Osteoblast (primary cell): Measurements from ENCODE around the gene FDPS. TPM values are rescaled to one million over a fixed set of nuclear protein-coding genes. Genes with fewer than 3 reads are reported as not detected.

Source experiments
- DNase-seq: peaks from one replicate; pipeline ENCODE4 v3.0.0; 2011; ENCODE audit warnings: low spot score, mixed read lengths; ENCODE audit not compliant: insufficient read length; ENCODE audit errors: missing footprints
- H2AFZ ChIP-seq: 2 replicates; pipeline ENCODE4 v1.6.0; 2011; ENCODE audit warnings: mild to moderate bottlenecking, low read length
- H3K27ac ChIP-seq: 2 replicates; pipeline ENCODE4 v1.5.1; 2011; ENCODE audit warnings: mild to moderate bottlenecking, low read depth, low read length, moderate library complexity
- H3K27me3 ChIP-seq: 2 replicates; pipeline ENCODE4 v1.6.0; 2012; ENCODE audit warnings: mild to moderate bottlenecking, control low read depth, inconsistent platforms, low read length, moderate library complexity; ENCODE audit not compliant: insufficient read depth
- H3K36me3 ChIP-seq: 2 replicates; pipeline ENCODE4 v1.5.1; 2011; ENCODE audit warnings: mild to moderate bottlenecking, low read length, control low read depth, moderate library complexity; ENCODE audit not compliant: insufficient read depth
- H3K4me1 ChIP-seq: 2 replicates; pipeline ENCODE4 v1.5.1; 2011; ENCODE audit warnings: mild to moderate bottlenecking, low read length, control low read depth, moderate library complexity; ENCODE audit not compliant: insufficient read depth
- H3K4me2 ChIP-seq: 2 replicates; pipeline ENCODE4 v1.6.0; 2011; ENCODE audit warnings: mild to moderate bottlenecking, low read length; ENCODE audit not compliant: insufficient read depth
- H3K4me3 ChIP-seq: fragments of 200-600 bp; sonication (generic); 3 replicates; pipeline ENCODE4 v1.5.1; 2012; ENCODE audit warnings: mild to moderate bottlenecking, low read length, inconsistent platforms; ENCODE audit not compliant: insufficient read depth
- H3K79me2 ChIP-seq: 2 replicates; pipeline ENCODE4 v1.6.0; 2012; ENCODE audit warnings: mild to moderate bottlenecking, low read length, control low read depth, inconsistent platforms; ENCODE audit not compliant: insufficient read depth
- H3K9me3 ChIP-seq: 2 replicates; pipeline ENCODE4 v1.5.1; 2011; ENCODE audit warnings: low read depth, low read length, control low read depth
- H4K20me1 ChIP-seq: 2 replicates; pipeline ENCODE4 v1.6.0; 2012; ENCODE audit warnings: mild to moderate bottlenecking, low read length, control low read depth; ENCODE audit not compliant: insufficient read depth
- total RNA-seq: library from RNA; depleted of rRNA; stranded (reverse); fragments of >200 nt; gene quantifications from 2 replicates; pipeline ENCODE4 v1.2.3, GENCODE V29; 2012
- TF ChIP-seq, protein P1 (sequence below): IDR thresholded peaks from 2 replicates; pipeline ENCODE4 v1.5.1; 2011; ENCODE audit warnings: mild to moderate bottlenecking, low read depth, low read length, moderate library complexity; ENCODE audit errors: extremely low read depth

FDPS gene
- 191 and 216 TPM in 2 replicates for total RNA-seq

DNA sequence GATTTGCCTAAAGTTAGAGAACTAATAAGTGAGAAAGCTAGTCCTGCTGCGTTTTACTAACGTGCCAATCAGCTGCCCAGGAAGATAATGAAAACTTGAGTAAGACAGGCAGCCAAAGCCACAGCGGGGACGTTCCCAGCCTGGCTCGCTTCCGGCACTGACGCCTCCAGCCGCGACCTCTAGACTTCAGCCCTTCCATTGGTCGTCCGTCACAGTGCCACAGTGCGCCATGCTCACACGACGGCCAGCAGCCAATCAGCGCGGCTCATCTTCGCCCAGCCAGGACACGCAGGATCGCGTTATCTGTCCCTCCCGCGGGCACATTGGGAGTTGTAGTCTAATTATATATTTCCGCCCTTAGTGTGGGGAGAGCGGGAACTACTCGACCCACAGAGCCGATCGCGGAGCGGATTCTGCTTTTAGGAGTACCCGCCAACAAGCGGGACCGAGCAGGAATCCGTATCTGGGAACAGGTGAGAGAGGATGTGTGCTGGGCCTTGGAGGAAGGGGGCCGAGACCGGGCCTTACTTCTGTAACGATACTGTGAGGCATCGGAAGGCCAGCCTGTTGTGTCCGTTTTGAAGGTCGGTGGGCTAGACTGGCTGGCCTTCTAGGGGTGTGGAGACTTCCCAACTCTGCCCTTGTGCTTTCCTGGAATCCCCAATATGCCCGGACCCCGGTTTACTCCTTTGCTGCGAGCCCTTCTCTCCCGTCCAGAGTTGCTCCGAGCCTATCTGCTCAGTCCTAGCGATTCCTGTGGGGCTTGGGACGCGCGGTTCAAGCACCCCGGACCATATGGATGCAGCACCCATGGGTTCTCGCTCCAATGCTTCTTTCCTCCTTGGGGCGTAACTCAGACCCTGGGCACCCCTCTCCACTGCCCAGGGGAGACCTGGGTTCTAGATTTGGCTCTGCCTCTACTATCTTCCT lies at the start of gene FDPS:
FDPS (plus strand) TSS at position 374 of the 930 bp plus-strand sequence. CDS start 924 bp downstream, outside the sequence.
- DNase-seq: peak; percentile 99
- Histone ChIP-seq H3K27me3 (no peaks in the 10 kb centered on the region), H2AFZ (peak within 1 kb of the TSS; percentile 90), H4K20me1 (no peaks in the 10 kb centered on the region), H3K4me3 (peak within 1 kb of the TSS; percentile 99), H3K4me1 (peaks cover 37% of the 10 kb centered on the region), H3K36me3 (peaks cover 22% of the 10 kb centered on the region), H3K9me3 (no peaks in the 10 kb centered on the region), H3K79me2 (peaks cover 44% of the 10 kb centered on the region), H3K27ac (peak within 1 kb of the TSS; percentile 87), H3K4me2 (peak within 1 kb of the TSS; percentile 99)
- TF ChIP-seq, protein P1, sequence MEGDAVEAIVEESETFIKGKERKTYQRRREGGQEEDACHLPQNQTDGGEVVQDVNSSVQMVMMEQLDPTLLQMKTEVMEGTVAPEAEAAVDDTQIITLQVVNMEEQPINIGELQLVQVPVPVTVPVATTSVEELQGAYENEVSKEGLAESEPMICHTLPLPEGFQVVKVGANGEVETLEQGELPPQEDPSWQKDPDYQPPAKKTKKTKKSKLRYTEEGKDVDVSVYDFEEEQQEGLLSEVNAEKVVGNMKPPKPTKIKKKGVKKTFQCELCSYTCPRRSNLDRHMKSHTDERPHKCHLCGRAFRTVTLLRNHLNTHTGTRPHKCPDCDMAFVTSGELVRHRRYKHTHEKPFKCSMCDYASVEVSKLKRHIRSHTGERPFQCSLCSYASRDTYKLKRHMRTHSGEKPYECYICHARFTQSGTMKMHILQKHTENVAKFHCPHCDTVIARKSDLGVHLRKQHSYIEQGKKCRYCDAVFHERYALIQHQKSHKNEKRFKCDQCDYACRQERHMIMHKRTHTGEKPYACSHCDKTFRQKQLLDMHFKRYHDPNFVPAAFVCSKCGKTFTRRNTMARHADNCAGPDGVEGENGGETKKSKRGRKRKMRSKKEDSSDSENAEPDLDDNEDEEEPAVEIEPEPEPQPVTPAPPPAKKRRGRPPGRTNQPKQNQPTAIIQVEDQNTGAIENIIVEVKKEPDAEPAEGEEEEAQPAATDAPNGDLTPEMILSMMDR: no peak

DNA sequence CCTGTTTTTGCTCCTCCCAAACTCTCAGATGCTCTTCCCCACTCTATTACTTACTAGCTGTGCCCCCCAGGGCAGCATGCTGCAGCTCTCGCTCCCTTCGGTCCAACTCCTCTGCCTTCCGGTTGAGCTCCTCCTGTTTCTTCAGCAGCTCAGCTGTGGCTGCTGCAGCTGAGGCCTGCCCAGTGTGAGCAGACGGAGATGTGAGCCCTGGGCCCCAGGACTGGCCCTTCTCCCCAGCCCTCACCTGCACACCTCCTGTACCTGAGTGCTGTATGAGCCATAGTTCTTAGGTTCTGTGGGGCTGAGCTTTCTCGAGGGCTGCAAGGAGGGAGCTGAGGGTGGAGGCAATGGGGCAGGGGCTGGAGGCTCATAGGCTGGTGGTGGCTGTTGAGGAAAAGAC lies 48.4 kb upstream of the FDPS start:
- H3K36me3 ChIP-seq: peaks cover 57% of the 10 kb centered on the region
- no peak overlapping the region for H3K4me2 ChIP-seq
- no peak overlapping the region for H3K4me3 ChIP-seq
- H3K9me3 ChIP-seq: no peaks in the 10 kb centered on the region
- H3K27ac ChIP-seq: no peak overlapping the region
- H4K20me1 ChIP-seq: no peaks in the 10 kb centered on the region
- no peaks in the 10 kb centered on the region for H3K27me3 ChIP-seq
- no peak for DNase-seq
- H2AFZ ChIP-seq: no peak overlapping the region
- H3K4me1 ChIP-seq: peaks cover 26% of the 10 kb centered on the region
- peaks cover 25% of the 10 kb centered on the region for H3K79me2 ChIP-seq
- TF ChIP-seq, protein P1: no peak

DNA sequence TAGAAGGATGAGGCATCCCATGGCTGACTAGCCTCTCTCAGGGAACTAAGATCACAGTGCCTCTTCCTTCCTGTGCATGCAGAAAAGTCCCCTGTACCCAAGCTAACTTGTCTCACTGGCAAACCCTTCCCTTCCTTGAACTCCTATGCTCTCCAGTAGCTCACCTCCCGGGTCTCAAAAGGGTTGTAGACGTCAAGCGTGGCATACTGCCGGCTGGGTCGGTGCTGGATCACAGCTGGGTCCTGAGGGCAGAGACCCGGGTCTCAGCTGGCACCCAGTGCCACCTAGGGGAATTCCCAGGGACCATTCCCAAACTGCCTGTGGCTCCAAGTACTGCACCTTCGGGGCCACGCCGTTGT lies 47.2 kb upstream of the FDPS start:
- Histone ChIP-seq H3K4me2 (peak overlapping the region; percentile 96), H3K9me3 (no peaks in the 10 kb centered on the region), H3K27me3 (no peaks in the 10 kb centered on the region), H2AFZ (peak overlapping the region; percentile 79), H3K79me2 (peaks cover 25% of the 10 kb centered on the region), H3K4me1 (peaks cover 18% of the 10 kb centered on the region), H3K4me3 (peak overlapping the region; percentile 92), H3K36me3 (peaks cover 66% of the 10 kb centered on the region), H4K20me1 (no peaks in the 10 kb centered on the region), H3K27ac (peak overlapping the region; percentile 76)
- DNase-seq: peak; percentile 85
- TF ChIP-seq, protein P1: no peak
